KBM-7 (cell line): ENCODE results near the gene CPT1A.
"Not testable (repeated sequence)": the region's sequence is repeated elsewhere in the genome, so short reads cannot be mapped to it uniquely, and the experiment has no call there.

ENCODE experiments used
- DNase-seq: peaks from one replicate; pipeline ENCODE4 v3.0.0-alpha.2; 2015
- in situ Hi-C: fragments of 300-500 bp; cut with MboI; formaldehyde crosslinking; loops from 2 replicates; pipeline ENCODE4 v1.14.3; 2020; ENCODE audit warnings: low sequenced_read_pairs, low pct_unique_long_range_greater_than_20kb, mixed read lengths

Gene CPT1A

GRCh38 chr11:68841718-68842426 is at the start of gene CPT1A:
Gene CPT1A (minus strand): TSS chr11:68841916. CDS start chr11:68815474, 26,442 bp downstream.
- DNase-seq = peak; percentile 54
- in situ Hi-C loops = no loop called here

GRCh38 chr11:68890490-68891231 is 48.9 kb upstream of the CPT1A start:
- DNase-seq = peak; percentile 32
- in situ Hi-C loops = no loop called here

GRCh38 chr11:68889948-68890446 is 48.3 kb upstream of the CPT1A start:
- no peak for DNase-seq
- in situ Hi-C loops = no loop called here

- in situ Hi-C loops = not testable (repeated sequence)
Measured at GRCh38 chr11:68884827-68885226, 43.1 kb upstream of the CPT1A start.

GRCh38 chr11:68882391-68882790 is 40.7 kb upstream of the CPT1A start:
- in situ Hi-C loops = no loop called here

More at GRCh38 chr11:68884827-68885226, 43.1 kb upstream of the CPT1A start:
- DNase-seq = not testable (repeated sequence)

GRCh38 chr11:68881320-68881719 is 39.6 kb upstream of the CPT1A start:
- no peak for DNase-seq
- in situ Hi-C loops = no loop called here

More at GRCh38 chr11:68882391-68882790, 40.7 kb upstream of the CPT1A start:
- DNase-seq = no peak

GRCh38 chr11:68880851-68881250 is 39.1 kb upstream of the CPT1A start:
- in situ Hi-C loops = no loop called here

GRCh38 chr11:68878022-68878421 is 36.3 kb upstream of the CPT1A start:
- DNase-seq = no peak
- in situ Hi-C loops = no loop called here

More at GRCh38 chr11:68880851-68881250, 39.1 kb upstream of the CPT1A start:
- no peak for DNase-seq

- in situ Hi-C loops = no loop called here
- no peak for DNase-seq
Measured at GRCh38 chr11:68872216-68873003, 30.7 kb upstream of the CPT1A start.

- DNase-seq = peak; percentile 19
- in situ Hi-C loops = no loop called here
Measured at GRCh38 chr11:68870470-68870869, 28.8 kb upstream of the CPT1A start.

- no peak for DNase-seq
- in situ Hi-C loops = no loop called here
Measured at GRCh38 chr11:68868221-68868835, 26.6 kb upstream of the CPT1A start.

- in situ Hi-C loops = no loop called here
- no peak for DNase-seq
Measured at GRCh38 chr11:68867066-68867465, 25.4 kb upstream of the CPT1A start.

GRCh38 chr11:68865241-68865640 is 23.5 kb upstream of the CPT1A start:
- in situ Hi-C loops = no loop called here
- DNase-seq = no peak

- DNase-seq = no peak
- in situ Hi-C loops = no loop called here
Measured at GRCh38 chr11:68863553-68864265, 22.0 kb upstream of the CPT1A start.

GRCh38 chr11:68862421-68862820 is 20.7 kb upstream of the CPT1A start:
- no peak for DNase-seq
- in situ Hi-C loops = no loop called here

- DNase-seq = no peak
- in situ Hi-C loops = no loop called here
Measured at GRCh38 chr11:68859123-68859522, 17.4 kb upstream of the CPT1A start.

GRCh38 chr11:68857037-68857586 is 15.4 kb upstream of the CPT1A start:
- no peak for DNase-seq
- in situ Hi-C loops = no loop called here

GRCh38 chr11:68856425-68857030 is 14.8 kb upstream of the CPT1A start:
- DNase-seq, in situ Hi-C loops: not testable (repeated sequence)
